HG03066 (cell line): ENCODE results near the gene EFCAB12.
A peak's percentile ranks its signal among the peaks of the same experiment; 100 is the strongest.
"Not testable (repeated sequence)": the region's sequence is repeated elsewhere in the genome, so short reads cannot be mapped to it uniquely, and the experiment has no call there.

Experiments
- ATAC-seq: cut with Tn5 transposase; IDR thresholded peaks from one replicate; pipeline ENCODE4 v1.9.1; 2021; ENCODE audit warnings: low read depth; ENCODE audit not compliant: unreplicated experiment

The EFCAB12 gene

GRCh38 chr3:129421988-129422745, 6.3 kb downstream of the EFCAB12 start:
- ATAC-seq, result no peak

- no peak for ATAC-seq
Measured at GRCh38 chr3:129421236-129421883, 7.1 kb downstream of the EFCAB12 start.

DNA sequence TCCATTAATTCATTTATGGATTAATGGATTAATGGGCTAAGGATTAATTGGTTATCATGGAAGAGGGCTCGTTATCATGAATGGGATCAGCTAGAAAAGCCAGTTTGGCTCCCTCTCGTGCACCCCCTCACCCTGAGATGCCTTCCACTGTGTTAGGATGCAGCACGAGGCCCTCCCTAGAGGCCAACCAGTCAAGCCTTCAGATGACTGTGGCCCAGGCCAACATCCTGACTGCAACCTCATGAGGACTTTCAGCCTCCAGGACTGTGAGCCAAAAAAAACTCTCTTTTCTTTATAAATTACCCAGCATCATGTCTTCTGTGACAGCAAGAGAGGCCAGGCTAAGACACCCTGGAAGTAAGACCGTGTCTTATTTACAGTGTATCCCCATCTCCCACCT, 9.0 kb downstream of the EFCAB12 start:
- ATAC-seq, result no peak

GRCh38 chr3:129418041-129418973, 10.1 kb downstream of the EFCAB12 start:
- ATAC-seq, result no peak

GRCh38 chr3:129417326-129417725, 11.1 kb downstream of the EFCAB12 start:
- no peak for ATAC-seq

DNA sequence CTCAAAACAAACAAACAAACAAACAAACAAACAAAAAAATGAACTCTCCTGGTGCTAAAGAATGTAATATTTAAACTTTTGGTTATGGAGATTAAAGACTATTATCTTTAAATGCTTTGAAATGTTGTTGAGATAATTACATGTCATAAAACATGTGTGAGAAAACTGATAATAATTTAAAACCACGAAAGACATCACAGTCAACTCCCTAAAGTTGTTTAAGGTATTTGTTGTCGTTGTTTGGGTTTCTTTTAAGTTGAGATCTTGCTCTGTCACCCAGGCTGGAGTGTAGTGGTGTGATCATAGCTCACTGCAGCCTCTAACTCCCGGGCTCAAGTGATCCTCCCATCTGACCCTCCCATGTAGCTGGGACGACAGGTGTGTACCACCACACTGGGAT, 12.0 kb downstream of the EFCAB12 start:
- ATAC-seq, result no peak

DNA sequence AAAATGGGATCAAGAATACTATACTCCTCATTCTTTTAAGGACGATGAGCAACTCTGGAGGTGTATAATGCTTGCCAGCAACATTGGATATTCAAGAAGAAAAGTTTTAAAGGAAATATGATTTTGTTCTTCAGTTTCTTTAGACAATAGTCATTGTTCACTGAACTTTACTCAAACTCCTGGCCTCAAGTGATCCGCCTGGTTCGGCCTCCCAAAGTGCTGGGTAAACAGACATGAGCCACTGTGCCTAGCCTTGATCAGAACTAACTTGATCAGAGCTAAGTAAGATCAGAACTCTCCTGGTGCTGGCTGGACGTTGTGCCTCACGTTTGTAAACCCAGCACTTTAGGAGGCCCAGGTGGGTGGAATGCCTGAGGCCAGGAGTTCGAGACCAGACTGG, 12.6 kb downstream of the EFCAB12 start:
- ATAC-seq, result no peak

GRCh38 chr3:129415378-129415777, 13.1 kb downstream of the EFCAB12 start:
- ATAC-seq, result no peak

GRCh38 chr3:129413687-129414506, 14.5 kb downstream of the EFCAB12 start:
- ATAC-seq, result peak; percentile 78

- ATAC-seq, result not testable (repeated sequence)
Measured at GRCh38 chr3:129413238-129413637, 15.2 kb downstream of the EFCAB12 start.

GRCh38 chr3:129412542-129413198, 15.8 kb downstream of the EFCAB12 start:
- no peak for ATAC-seq

GRCh38 chr3:129410971-129411370, 17.5 kb downstream of the EFCAB12 start:
- no peak for ATAC-seq

- ATAC-seq, result no peak
Measured at GRCh38 chr3:129409541-129409940, 18.9 kb downstream of the EFCAB12 start.

- ATAC-seq, result no peak
Measured at GRCh38 chr3:129404610-129405009, 23.8 kb downstream of the EFCAB12 start.

- ATAC-seq, result no peak
Measured at GRCh38 chr3:129404130-129404529, 24.3 kb downstream of the EFCAB12 start.

- no peak for ATAC-seq
Measured at GRCh38 chr3:129403450-129403849, 25.0 kb downstream of the EFCAB12 start.

GRCh38 chr3:129402616-129403015, 25.8 kb downstream of the EFCAB12 start:
- ATAC-seq, result no peak

DNA sequence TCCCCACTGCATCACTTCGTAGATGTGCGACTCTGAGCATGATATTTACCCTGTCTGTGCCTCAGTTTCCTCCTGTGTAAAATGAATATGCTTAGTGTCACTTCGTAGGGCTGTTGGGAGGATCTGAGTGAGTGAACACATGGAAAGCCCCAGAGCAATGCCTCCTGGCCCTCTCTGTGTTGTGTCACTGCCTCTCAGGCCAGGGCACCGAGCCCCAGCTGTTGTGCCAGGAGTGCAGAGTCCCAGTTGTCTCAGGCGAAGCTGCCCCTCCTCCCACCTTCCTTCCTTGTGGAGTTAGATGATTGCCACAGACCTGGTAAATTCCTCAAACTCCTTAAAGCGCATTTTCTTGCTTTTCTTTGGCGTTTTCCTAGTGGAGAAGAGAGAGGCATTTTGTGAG, 26.2 kb downstream of the EFCAB12 start:
- ATAC-seq, result no peak

DNA sequence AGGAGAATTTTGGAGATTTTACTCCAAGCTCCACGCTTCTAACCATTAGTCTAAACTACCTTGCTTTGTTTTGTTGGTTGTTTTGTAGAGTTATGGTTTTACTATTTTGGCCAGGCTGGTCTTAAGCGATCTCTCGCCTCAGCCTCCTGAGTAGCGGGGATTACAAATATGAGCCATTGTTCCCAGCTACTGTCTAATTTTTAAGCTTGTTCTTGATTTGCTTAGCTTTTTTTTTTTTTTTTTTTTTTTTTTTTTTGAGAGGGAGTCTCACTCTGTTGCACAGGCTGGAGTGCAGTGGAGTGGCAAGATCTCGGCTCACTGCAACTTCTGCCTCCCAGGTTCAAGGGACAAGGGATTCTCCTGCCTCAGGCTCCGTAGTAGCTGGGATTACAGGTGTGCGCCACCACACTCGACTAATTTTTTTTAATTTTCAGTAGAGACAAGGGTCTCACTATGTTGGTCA, 28.5 kb downstream of the EFCAB12 start:
- no peak for ATAC-seq
